Pulmonary artery endothelial cell (primary cell): Measurements from ENCODE around the gene GSTA3. TPM values are rescaled to one million over a fixed set of nuclear protein-coding genes. Genes with fewer than 3 reads are reported as not detected.
A peak's percentile ranks its signal among the peaks of the same experiment; 100 is the strongest.
"Not testable (repeated sequence)": the region's sequence is repeated elsewhere in the genome, so short reads cannot be mapped to it uniquely, and the experiment has no call there.

ENCODE experiments used
- DNase-seq: peaks from one replicate; pipeline ENCODE4 v3.0.0-alpha.2; 2011; ENCODE audit warnings: low read depth, low spot score
- total RNA-seq: library from RNA; depleted of rRNA; stranded (reverse); fragments of >200 nt; gene quantifications from 2 replicates; pipeline ENCODE4 v1.2.3, GENCODE V29; 2014

The GSTA3 gene
- total RNA-seq, result not detected in 2 replicates

- no peak for DNase-seq
These were observed at the start of gene GSTA3 for GRCh38 chr6:52909531-52909930. TSS of gene GSTA3 (minus strand) at chr6:52909698. CDS start at chr6:52905834, 3,864 bp downstream.

- no peak for DNase-seq
These were observed 49.2 kb upstream of the GSTA3 start for GRCh38 chr6:52958546-52959255.

GRCh38 chr6:52955871-52956270 is 46.4 kb upstream of the GSTA3 start:
- no peak for DNase-seq

GRCh38 chr6:52953911-52954839 is 44.7 kb upstream of the GSTA3 start:
- DNase-seq, result no peak

- DNase-seq, result no peak
These were observed 36.8 kb upstream of the GSTA3 start for GRCh38 chr6:52946306-52946705.

- DNase-seq, result not testable (repeated sequence)
These were observed 33.3 kb upstream of the GSTA3 start for GRCh38 chr6:52942821-52943220.

- DNase-seq, result no peak
These were observed 32.7 kb upstream of the GSTA3 start for GRCh38 chr6:52942221-52942620.

GRCh38 chr6:52937908-52938307 is 28.4 kb upstream of the GSTA3 start:
- DNase-seq, result no peak

GRCh38 chr6:52933778-52934177 is 24.3 kb upstream of the GSTA3 start:
- DNase-seq, result no peak

GRCh38 chr6:52931351-52931750 is 21.9 kb upstream of the GSTA3 start:
- DNase-seq, result no peak

- DNase-seq, result peak; percentile 29
These were observed 20.0 kb upstream of the GSTA3 start for GRCh38 chr6:52929321-52930164.

GRCh38 chr6:52927451-52927850 is 18.0 kb upstream of the GSTA3 start:
- DNase-seq, result no peak

GRCh38 chr6:52925919-52926792 is 16.7 kb upstream of the GSTA3 start:
- no peak for DNase-seq

GRCh38 chr6:52925042-52925441 is 15.5 kb upstream of the GSTA3 start:
- no peak for DNase-seq

GRCh38 chr6:52923689-52924088 is 14.2 kb upstream of the GSTA3 start:
- not testable (repeated sequence) for DNase-seq

GRCh38 chr6:52922161-52922560 is 12.7 kb upstream of the GSTA3 start:
- DNase-seq, result no peak

GRCh38 chr6:52921743-52922142 is 12.2 kb upstream of the GSTA3 start:
- no peak for DNase-seq

GRCh38 chr6:52919511-52919910 is 10.0 kb upstream of the GSTA3 start:
- DNase-seq, result not testable (repeated sequence)

- not testable (repeated sequence) for DNase-seq
These were observed 9.3 kb upstream of the GSTA3 start for GRCh38 chr6:52918771-52919170.

GRCh38 chr6:52918027-52918686 is 8.7 kb upstream of the GSTA3 start:
- DNase-seq, result peak; percentile 7
